Ishikawa (cell line): ENCODE data around the gene SUCLG2.

Experiments used
- MAX ChIP-seq: IDR thresholded peaks from 2 replicates; pipeline ENCODE4 v1.6.1; 2012
- RAD21 ChIP-seq: IDR thresholded peaks from 2 replicates; pipeline ENCODE4 v1.6.1; 2012; ENCODE audit warnings: low read depth
- REST ChIP-seq: IDR thresholded peaks from 2 replicates; pipeline ENCODE4 v1.6.1; 2012; ENCODE audit warnings: low read depth, mild to moderate bottlenecking

- TF ChIP-seq RAD21 (no peak), REST (no peak), MAX (no peak)
Measured at GRCh38 chr3:67587811-67588210, 66.6 kb downstream of the SUCLG2 start.
